ENCODE results near the gene XXYLT1.
"Not testable (repeated sequence)": the region's sequence is repeated elsewhere in the genome, so short reads cannot be mapped to it uniquely, and the experiment has no call there.

GRCh38 chr3:195087840-195088601 is 182.9 kb downstream of the XXYLT1 start:
- TF ChIP-seq POLR2A, CTCF (IDR thresholded peaks at IDR 0.05): not testable (repeated sequence)
